SK-N-SH treated with all-trans-retinoic acid at 6 μM for 48 hours (cell line): ENCODE results near the gene KLHL29.

Experiments used
- TCF4 ChIP-seq: fragments of 250-450 bp; sonication (Bioruptor Pico); IDR thresholded peaks from 2 replicates; pipeline ENCODE4 v1.8.0; 2021; ENCODE audit warnings: mild to moderate bottlenecking, moderate library complexity, borderline replicate concordance
- ZFP30 ChIP-seq: fragments of 450-650 bp; formaldehyde crosslinking; IDR thresholded peaks from 2 replicates; pipeline ENCODE4 v1.5.0; 2022; ENCODE audit warnings: mild to moderate bottlenecking, moderate library complexity

- no peak for TF ChIP-seq TCF4 (CRISPR knock-in tag)
- no peak for TF ChIP-seq ZFP30
Observed at GRCh38 chr2:23653326-23653725, 268.3 kb downstream of the KLHL29 start.
